Mammary epithelial cell (primary cell): ENCODE results near the gene ZNF136.

Experiments used
- EZH2 ChIP-seq: IDR thresholded peaks from 2 replicates; pipeline ENCODE4 v1.6.1; 2012; ENCODE audit warnings: low read length, inconsistent platforms, borderline replicate concordance
- TF ChIP-seq, protein P1 (sequence below), 2 donors: IDR thresholded peaks in 1 of 2; conservative IDR thresholded peaks in 1 of 2; 2 replicates each; pipeline ENCODE4 v1.5.1; 2011 to 2012; ENCODE audit warnings: inconsistent platforms in 2 of 2, low read length in 2 of 2, mild to moderate bottlenecking in 2 of 2, control low read depth in 1 of 2, low read depth in 1 of 2; ENCODE audit not compliant: insufficient read depth in 1 of 2; ENCODE audit errors: extremely low read depth in 1 of 2

DNA sequence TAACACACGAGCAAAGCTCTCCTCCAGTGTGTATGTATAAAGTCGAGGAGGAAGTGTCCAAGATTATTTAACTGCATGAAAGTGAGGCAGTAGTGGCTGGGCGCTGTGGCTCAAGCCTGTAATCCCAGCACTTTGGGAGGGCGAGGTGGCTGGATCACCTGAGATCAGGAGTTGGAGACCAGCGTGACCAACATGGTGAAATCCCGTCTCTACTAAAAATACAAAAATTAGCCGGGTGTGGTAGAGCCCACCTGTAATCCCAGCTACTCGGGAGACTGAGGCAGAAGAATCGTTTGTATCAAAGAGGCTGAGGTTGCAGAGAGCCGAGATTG lies 21.5 kb upstream of the ZNF136 start:
- TF ChIP-seq, protein P1, sequence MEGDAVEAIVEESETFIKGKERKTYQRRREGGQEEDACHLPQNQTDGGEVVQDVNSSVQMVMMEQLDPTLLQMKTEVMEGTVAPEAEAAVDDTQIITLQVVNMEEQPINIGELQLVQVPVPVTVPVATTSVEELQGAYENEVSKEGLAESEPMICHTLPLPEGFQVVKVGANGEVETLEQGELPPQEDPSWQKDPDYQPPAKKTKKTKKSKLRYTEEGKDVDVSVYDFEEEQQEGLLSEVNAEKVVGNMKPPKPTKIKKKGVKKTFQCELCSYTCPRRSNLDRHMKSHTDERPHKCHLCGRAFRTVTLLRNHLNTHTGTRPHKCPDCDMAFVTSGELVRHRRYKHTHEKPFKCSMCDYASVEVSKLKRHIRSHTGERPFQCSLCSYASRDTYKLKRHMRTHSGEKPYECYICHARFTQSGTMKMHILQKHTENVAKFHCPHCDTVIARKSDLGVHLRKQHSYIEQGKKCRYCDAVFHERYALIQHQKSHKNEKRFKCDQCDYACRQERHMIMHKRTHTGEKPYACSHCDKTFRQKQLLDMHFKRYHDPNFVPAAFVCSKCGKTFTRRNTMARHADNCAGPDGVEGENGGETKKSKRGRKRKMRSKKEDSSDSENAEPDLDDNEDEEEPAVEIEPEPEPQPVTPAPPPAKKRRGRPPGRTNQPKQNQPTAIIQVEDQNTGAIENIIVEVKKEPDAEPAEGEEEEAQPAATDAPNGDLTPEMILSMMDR (conservative IDR thresholded peaks at IDR 0.05 in 1 of 2, IDR thresholded peaks at IDR 0.05 in 1 of 2; ENCODE audit: extremely low read depth in 1 of 2, insufficient read depth in 1 of 2, low read depth in 1 of 2, low read length in 2 of 2) = no peak
- TF ChIP-seq EZH2 = no peak
